GM18520 (cell line): ENCODE results near the gene TINAGL1.
"Not testable (repeated sequence)": the region's sequence is repeated elsewhere in the genome, so short reads cannot be mapped to it uniquely, and the experiment has no call there.

Experiments used
- ATAC-seq: cut with Tn5 transposase; IDR thresholded peaks from one replicate; pipeline ENCODE4 v1.9.1; 2021; ENCODE audit not compliant: unreplicated experiment

The TINAGL1 gene

GRCh38 chr1:31583082-31583994 is 7.0 kb downstream of the TINAGL1 start:
- no peak for ATAC-seq

GRCh38 chr1:31583995-31584868 is 7.9 kb downstream of the TINAGL1 start:
- no peak for ATAC-seq

DNA sequence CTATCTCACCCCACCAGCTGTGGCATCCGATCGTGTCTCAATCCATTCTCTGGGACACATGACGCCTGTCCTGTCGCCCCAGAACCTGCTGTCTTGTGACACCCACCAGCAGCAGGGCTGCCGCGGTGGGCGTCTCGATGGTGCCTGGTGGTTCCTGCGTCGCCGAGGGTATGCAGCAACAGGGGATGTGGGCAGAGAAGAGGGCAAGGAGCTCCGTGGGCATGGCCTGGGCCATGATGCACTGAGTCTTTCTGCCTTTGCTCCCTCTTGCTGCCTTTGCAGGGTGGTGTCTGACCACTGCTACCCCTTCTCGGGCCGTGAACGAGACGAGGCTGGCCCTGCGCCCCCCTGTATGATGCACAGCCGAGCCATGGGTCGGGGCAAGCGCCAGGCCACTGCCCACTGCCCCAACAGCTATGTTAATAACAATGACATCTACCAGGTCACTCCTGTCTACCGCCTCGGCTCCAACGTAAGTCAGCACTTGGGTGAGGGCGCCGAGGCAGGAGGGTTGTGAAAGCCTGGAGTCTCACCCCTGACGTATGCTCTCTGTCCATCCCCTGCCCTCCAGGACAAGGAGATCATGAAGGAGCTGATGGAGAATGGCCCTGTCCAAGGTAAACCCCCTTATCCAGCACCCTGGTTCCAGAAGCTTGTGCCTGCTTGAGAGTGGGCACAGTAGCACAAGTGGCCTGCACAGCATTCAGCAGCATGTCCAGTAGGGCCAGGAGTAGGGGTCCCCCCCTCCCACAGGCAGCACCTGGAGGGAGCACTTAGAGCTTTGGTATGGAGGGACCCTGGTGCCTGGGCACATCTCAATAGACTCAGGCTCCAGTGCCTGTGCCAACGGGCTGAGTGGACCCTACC is 8.8 kb downstream of the TINAGL1 start:
- ATAC-seq: no peak

DNA sequence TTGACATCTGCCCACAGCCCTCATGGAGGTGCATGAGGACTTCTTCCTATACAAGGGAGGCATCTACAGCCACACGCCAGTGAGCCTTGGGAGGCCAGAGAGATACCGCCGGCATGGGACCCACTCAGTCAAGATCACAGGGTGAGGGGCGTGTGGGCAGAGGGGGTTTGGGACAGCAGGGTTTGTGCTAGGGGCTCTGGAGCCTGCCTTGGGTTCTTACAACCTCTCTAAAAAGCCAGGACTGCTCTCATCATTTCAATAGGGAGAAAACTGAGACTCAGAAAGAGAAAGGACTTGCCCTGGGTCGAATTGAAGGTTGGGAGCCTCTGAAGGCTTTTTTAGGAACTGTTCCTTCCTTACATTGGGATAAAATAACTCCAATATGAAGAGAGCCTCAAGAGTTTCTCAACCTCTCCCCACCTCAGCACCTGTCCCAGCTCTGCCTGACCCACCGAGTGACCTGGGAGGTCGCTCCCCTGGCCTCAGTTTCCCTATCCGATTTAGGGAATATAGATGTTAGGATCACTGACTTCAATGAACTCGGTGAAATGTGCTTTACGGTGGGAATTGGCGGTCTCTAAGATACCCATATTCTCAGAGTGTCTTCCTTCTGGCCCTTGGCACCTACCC is 9.5 kb downstream of the TINAGL1 start:
- no peak for ATAC-seq

GRCh38 chr1:31586376-31587327 is 10.3 kb downstream of the TINAGL1 start:
- ATAC-seq: no peak

DNA sequence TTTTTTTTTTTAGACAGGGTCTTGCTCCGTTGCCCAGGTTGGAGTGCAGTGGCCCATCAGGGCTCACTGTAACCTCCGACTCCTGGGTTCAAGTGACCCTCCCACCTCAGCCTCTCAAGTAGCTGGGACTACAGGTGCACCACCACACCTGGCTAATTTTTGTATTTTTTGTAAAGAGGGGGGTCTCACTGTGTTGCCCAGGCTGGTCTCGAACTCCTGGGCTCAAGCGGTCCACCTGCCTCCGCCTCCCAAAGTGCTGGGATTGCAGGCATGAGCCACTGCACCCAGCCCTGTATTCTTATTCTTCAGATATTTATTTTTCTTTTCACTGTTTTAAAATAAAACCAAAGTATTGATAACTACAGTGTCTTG is 11.0 kb downstream of the TINAGL1 start:
- not testable (repeated sequence) for ATAC-seq

- no peak for ATAC-seq
Observed at GRCh38 chr1:31587720-31588423, 11.6 kb downstream of the TINAGL1 start.

DNA sequence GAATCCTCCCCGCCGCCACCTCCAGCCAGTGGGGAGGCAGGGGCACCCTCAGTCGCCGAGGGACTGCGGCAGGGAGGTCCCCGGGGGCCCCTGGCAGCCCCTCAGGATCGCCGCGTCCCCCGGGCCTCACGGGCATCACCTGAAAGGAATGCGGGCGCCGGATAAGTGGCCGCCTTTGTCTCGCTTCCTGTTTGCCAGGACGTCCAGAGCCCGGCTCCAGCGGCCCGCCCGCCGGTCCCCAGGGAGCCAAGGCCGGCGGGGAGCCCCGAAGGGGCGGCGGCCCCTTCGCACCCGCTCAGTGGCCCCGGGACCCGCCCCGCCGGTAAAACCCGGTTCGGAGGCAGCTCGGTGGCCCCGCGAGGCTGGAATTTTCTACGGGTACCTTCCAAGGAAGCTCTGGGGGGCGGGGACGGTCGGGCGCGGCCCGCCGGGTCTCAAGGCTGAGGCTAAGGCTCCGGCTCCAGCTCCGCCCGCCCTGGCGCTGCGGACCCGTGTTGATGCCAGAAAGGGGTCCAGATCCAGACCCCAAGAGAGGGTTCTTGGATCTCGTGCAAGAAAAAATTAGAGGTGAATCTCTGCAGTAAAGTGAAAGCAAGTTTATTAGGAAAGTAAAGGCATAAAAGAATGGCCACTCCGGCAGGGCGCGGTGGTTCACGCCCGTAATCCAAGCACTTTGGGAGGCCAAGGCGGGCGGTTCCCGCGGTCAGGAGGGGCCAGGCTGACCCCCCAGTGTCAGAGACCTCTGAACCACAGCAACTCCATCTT is 12.6 kb downstream of the TINAGL1 start:
- ATAC-seq: no peak

- ATAC-seq: no peak
Observed at GRCh38 chr1:31591425-31592093, 15.2 kb downstream of the TINAGL1 start.

- ATAC-seq: no peak
Observed at GRCh38 chr1:31592132-31592531, 15.8 kb downstream of the TINAGL1 start.

DNA sequence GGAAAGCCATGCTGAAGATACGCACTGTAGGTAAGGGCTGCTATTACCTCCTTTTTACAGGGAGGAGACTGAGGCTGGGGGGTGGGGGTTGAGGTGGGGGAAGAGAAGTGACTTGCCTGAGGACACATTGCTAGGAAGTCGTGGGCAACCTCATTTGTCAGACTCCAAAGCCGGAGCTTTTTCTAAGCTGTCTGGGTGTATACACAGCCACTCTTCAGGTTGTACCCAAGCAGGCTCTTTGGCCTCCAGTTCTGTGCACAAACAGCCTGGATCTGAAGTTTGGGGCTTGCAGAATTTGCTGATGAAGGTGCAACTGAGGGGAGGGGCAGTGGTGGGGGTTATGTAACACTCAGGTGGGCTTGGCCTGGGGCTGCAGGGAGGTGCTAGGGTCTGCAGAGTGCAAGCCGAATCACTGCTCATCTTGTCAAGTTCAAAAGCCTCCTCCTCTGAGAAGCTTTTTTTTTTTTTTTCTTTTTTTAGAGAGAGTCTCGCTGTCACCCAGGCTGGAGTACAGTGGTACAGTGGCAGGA is 16.9 kb downstream of the TINAGL1 start:
- ATAC-seq: no peak

GRCh38 chr1:31593770-31594632 is 17.7 kb downstream of the TINAGL1 start:
- no peak for ATAC-seq

DNA sequence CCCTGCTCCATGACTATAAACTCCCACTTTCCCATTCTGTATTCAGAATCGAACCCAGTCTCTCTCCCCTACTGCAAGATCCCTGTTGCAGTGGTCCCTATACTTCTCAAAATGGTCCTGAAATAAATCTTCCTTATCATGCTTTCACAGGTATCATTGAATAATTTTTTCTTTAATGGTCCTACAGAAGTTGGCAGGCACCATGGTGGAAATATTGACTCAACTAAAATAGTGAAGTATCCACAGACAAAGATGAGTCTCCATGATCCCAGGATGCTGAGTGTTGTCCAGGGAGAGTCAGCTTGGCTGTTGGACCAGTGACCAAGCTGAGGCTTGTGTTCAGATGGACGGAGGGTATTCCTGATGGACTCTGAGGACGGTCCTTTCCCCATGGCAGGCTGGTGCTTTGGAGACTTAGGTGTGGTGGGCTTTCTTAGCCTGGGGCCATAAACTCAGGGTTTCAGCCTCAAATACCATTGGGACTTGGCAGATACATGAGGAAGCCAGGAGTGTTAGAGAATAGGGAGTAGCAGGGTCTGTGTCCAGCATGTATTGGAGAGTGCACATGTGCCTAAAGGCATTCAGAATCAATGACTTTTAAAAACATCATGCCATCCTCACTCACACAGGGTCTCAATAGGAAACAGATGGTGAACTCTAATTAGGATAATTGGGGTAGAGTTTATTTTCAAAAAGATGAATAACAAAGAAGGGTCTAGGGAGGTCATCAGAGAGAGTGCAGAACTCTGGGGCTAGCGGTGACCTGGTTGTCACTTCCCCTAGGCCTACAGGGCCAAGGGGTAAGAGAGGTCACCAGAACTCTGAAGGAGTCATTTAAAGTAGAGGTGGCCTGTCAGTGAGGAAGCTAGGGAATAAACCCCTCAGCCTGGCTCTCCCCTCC is 19.8 kb downstream of the TINAGL1 start:
- ATAC-seq: no peak

GRCh38 chr1:31596737-31597097 is 20.4 kb downstream of the TINAGL1 start:
- no peak for ATAC-seq

GRCh38 chr1:31598980-31599379 is 22.7 kb downstream of the TINAGL1 start:
- ATAC-seq: no peak
